Omental fat pad (tissue), 4 donors: Measurements from ENCODE around the gene JTB. TPM values are rescaled to one million over a fixed set of nuclear protein-coding genes. Genes with fewer than 3 reads are reported as not detected.
A peak's percentile ranks its signal among the peaks of the same experiment; 100 is the strongest.

ENCODE experiments used
- ATAC-seq: fragments of 150-250 bp; one replicate; pipeline ENCODE4 v1.9.1; 2016; ENCODE audit warnings: mild to moderate bottlenecking, moderate library complexity; ENCODE audit not compliant: low FRiP score
- DNase-seq: peaks from one replicate; pipeline ENCODE4 v3.0.0-alpha.2; 2019; ENCODE audit warnings: low spot score
- total RNA-seq, 4 donors: library from RNA; depleted of rRNA; stranded (reverse); fragments of >200 nt; gene quantifications; one replicate each; pipeline ENCODE4 v1.1.0, GENCODE V29; 2016
- TF ChIP-seq, protein P1 (sequence below), 3 donors: fragments of 450-650 bp; IDR thresholded peaks; one replicate each; pipeline ENCODE4 v1.5.1; 2016 to 2017; ENCODE audit warnings: antibody characterized with exemption in 3 of 3, mild to moderate bottlenecking in 3 of 3, moderate library complexity in 2 of 3

The JTB gene
- total RNA-seq, 4 donors from 2014 or later: 190 to 258 (median 208) TPM

DNA sequence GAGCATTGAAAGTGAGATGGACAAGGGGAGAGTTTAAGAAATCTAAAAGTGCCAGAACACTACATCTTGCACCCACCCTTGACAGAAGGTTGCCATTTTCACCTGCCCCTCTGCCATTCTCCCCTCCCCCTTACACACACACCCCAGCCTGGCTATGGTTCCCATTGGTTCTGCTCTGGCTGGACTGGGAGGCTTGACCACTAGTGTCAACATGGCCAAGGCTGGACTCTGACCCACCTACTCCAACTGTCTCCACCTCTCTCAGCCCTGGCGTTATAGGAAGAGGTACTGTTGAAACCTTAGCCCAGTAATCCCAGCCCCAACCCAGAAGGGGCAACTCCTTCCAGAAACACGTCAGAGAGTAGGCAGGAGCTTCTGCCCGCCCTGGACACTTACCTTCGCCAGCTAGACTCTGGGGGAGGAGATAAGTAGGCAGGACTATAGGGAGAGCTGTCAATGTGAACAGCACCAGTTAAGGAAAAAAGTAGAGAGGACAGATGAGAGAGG, 23.6 kb downstream of the JTB start:
- ATAC-seq (no peak), DNase-seq (no peak)
- TF ChIP-seq, protein P1, sequence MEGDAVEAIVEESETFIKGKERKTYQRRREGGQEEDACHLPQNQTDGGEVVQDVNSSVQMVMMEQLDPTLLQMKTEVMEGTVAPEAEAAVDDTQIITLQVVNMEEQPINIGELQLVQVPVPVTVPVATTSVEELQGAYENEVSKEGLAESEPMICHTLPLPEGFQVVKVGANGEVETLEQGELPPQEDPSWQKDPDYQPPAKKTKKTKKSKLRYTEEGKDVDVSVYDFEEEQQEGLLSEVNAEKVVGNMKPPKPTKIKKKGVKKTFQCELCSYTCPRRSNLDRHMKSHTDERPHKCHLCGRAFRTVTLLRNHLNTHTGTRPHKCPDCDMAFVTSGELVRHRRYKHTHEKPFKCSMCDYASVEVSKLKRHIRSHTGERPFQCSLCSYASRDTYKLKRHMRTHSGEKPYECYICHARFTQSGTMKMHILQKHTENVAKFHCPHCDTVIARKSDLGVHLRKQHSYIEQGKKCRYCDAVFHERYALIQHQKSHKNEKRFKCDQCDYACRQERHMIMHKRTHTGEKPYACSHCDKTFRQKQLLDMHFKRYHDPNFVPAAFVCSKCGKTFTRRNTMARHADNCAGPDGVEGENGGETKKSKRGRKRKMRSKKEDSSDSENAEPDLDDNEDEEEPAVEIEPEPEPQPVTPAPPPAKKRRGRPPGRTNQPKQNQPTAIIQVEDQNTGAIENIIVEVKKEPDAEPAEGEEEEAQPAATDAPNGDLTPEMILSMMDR (IDR thresholded peaks at IDR 0.05): no peak

- TF ChIP-seq, protein P1 (IDR thresholded peaks at IDR 0.05): no peak
- DNase-seq (no peak), ATAC-seq (no peak)
Measured at GRCh38 chr1:153951801-153952200, 25.7 kb downstream of the JTB start.

DNA sequence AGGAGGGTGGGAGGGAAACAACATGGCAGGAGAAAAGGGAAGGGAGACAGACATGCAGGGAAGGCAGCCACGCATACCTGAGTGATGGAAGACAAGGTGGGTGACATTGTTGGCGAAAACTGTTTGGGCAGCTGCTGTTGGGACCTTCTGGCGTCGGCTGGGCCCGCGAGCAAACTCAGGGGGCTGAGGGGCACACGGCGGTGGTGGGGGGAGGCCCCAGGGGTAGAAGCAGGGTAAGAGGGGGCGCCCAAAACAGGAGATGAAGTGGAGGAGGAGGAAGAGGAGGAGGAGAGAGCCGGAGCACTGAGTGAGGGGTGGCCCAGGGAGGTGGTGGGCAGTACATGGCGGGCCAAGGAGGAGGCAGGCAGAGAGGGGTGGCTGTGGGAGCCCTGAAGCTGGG, 26.3 kb downstream of the JTB start:
- ATAC-seq: no peak
- no peak for DNase-seq
- TF ChIP-seq, protein P1 (IDR thresholded peaks at IDR 0.05): no peak

DNA sequence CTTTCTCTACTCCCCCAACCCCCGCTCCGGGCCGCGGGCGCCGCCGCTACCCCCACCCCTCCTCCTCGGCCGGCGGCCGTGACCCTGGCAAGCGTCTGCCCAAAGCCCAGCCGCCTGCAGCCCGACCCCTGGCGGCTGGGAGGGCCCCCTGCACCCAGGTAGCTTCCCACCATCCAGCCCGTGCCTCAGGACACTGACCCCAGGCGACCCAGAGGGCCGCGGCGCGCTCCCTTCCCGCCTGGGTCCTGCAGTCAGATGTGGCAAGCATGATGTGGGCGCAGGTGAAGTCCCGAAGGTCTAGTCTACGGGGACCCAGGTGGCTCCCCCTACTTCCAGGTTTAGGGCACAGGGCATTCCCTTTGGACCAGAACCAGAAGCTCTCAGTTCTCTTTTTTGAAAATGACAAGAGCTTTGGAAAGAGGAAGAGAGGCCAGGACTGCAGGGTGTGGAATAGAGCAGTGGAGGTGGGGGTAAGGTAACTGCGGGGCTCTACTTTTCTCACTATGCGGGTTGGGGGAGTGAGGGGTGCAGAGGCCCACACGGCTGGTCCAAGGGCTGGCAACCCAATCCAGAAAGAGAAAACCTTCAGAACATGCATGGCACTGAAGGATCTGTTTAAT, 30.7 kb downstream of the JTB start, which contains the start of gene DENND4B:
Gene DENND4B, minus strand, starts transcription at position 97 of the 620 bp plus-strand sequence. CDS start 2,344 bp downstream, outside the sequence.
- TF ChIP-seq, protein P1 (IDR thresholded peaks at IDR 0.05): peak in 2 of 3 donors; percentile 29 to 76
- no peak for DNase-seq
- peak; percentile 85 for ATAC-seq

- ATAC-seq (peak; percentile 77), DNase-seq (peak; percentile 65)
- TF ChIP-seq, protein P1 (IDR thresholded peaks at IDR 0.05): no peak
Measured at GRCh38 chr1:153945795-153946621, 31.5 kb downstream of the JTB start.

DNA sequence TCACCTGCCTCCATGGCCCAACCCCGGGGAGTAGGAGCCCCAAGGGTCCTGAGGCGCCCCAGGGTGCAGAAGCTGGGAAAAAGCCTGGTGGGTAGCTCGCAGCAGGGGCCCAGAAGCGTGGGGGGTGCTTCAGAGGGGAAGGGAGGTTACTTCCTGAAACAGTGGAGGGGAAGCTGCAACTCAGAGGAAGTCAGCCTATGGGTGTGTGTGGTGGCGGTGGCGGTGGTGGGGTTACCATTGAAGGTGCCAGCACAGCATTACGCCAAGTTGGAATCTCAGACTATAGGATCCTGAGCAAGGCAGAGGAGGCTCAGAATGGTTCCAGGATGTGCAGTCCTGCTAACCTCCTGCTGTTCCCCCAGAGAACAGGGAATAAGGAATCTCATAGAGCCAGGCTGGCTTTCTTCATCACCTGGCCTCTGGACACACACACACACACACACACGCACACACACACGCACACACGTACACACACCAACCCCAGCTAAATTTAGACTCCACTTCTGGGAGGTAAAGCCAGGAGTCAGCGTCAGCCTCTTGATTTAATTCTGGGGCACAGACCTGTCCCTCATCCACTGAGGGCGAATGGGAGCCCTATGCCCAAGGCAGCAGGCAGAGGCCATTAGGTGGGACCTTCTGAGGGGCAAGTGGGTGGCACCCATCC, 32.2 kb downstream of the JTB start:
- DNase-seq: no peak
- TF ChIP-seq, protein P1 (IDR thresholded peaks at IDR 0.05): no peak
- ATAC-seq: peak; percentile 4
